Aortic smooth muscle cell (primary cell): Measurements from ENCODE around the gene ABHD14A. TPM values are rescaled to one million over a fixed set of nuclear protein-coding genes. Genes with fewer than 3 reads are reported as not detected.

Experiments used
- total RNA-seq: library from RNA; depleted of rRNA; stranded (reverse); fragments of >200 nt; gene quantifications from 2 replicates; pipeline ENCODE4 v1.2.3, GENCODE V29; 2014

The ABHD14A gene
- 12.2 and 12.8 TPM in 2 replicates for total RNA-seq

DNA sequence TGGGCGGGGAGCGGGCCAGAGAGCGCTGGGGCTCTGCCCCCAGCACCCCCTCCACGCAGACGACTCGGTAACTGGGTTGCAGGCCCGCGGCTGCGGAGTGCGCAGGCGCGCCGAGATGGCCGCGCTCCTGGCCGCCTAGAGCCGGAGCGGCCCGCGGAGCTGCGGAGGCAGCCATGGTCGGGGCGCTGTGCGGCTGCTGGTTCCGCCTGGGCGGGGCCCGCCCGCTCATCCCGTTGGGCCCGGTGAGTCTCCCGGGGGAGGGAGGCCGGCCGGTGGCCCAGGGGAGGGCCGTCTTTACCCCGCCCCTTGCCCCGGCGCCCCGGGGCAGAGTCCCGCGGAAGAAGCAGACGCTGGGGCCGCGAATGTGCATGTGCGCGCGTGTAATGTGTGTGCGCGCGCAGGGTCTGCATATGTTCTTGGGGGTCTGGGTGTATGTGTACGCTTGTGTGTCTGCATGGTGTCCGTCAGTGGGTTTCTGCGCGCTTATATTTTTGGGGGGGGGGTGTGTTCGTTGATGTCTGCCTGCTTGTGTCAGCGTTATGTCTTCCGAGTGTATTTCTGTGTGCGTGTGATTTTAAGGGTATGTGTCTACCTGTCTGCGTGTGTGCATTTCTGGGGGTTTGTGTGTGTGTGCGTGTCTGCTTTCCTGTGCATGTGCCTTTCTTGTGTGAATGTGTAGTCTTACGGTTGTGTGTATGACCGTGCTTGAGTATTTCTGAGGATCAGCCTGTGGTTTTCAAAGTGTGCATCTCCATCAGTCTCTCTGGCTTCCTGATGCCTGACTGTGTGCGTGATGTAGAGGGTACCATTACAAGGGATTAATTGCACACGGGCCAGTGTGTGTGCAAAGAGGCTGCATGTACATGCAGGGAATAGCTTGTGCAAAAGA lies at the start of gene ABHD14A:
ABHD14A (plus strand) TSS at position 102 of the 889 bp plus-strand sequence; CDS start at position 174, 72 bp downstream.

DNA sequence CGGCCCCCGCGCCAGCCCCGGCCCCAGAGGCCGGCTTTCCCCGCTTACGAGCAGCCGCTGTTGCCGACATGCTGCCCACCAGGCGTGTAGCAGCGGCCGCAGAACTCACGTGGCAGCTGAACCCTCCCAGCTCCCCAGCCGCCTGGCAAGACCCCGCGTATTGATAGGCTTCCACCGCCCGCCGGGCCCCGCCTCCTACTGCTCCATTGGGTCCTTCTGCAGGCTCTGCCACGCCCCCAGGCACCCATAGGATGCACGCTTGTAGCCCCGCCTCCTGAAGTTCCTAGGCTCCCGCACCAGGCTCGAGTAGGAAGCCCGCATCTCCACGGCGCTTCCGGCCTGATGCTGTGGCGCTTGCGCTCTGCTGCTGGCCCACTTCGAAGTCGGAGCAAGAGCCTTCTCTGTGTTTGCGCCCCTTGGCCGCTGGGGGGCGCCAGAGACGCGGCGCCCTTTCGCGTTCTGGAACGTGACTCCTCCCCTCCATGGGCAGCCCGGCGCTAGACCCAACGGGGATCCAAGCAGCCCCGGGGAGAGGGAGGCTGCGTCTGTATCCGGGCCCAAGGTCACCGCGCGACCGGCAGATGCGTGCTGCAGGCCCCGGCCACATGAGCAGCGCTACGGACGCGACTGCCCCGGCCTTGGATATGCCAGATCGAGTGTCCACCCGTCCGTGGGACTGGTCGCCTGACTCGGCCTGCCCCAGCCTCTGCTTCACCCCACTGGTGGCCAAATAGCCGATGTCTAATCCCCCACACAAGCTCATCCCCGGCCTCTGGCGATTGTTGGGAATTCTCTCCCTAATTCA lies 32.9 kb upstream of the ABHD14A start, which contains the start of the genes PARP3 and RRP9:
PARP3 (plus strand) TSS at position 566 of the 805 bp plus-strand sequence. CDS start 993 bp downstream, outside the sequence.
RRP9 (minus strand) TSS at position 107 of the 805 bp plus-strand sequence; CDS start at position 70, 37 bp downstream.

DNA sequence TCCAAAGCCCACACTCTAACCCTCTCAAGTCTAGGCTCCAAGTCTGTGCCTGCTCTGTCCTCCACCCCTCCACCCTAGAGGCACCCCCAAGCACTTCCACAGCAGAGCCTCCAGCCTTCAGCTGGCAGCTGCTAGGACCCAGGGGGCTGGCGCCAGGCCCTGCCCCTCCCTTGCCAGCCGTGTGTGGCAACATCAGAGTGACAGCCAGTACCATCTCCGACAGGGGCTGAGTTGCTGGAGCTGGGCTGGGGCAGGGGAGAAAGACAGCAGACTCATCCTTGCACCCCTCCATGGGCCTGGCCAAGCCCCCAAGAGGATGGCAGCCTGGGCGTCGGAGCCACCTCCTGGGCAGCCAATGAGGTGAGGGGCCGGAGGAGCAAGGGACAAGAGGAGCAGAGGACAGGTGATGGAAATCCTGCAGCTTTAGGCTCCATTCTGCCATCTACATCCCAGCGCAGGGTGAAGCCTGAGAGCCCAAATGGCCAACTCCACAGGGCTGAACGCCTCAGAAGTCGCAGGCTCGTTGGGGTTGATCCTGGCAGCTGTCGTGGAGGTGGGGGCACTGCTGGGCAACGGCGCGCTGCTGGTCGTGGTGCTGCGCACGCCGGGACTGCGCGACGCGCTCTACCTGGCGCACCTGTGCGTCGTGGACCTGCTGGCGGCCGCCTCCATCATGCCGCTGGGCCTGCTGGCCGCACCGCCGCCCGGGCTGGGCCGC lies 19.5 kb upstream of the ABHD14A start, which contains the start of gene GPR62:
GPR62 (plus strand) TSS at position 207 of the 718 bp plus-strand sequence; CDS start at position 479, 272 bp downstream.

DNA sequence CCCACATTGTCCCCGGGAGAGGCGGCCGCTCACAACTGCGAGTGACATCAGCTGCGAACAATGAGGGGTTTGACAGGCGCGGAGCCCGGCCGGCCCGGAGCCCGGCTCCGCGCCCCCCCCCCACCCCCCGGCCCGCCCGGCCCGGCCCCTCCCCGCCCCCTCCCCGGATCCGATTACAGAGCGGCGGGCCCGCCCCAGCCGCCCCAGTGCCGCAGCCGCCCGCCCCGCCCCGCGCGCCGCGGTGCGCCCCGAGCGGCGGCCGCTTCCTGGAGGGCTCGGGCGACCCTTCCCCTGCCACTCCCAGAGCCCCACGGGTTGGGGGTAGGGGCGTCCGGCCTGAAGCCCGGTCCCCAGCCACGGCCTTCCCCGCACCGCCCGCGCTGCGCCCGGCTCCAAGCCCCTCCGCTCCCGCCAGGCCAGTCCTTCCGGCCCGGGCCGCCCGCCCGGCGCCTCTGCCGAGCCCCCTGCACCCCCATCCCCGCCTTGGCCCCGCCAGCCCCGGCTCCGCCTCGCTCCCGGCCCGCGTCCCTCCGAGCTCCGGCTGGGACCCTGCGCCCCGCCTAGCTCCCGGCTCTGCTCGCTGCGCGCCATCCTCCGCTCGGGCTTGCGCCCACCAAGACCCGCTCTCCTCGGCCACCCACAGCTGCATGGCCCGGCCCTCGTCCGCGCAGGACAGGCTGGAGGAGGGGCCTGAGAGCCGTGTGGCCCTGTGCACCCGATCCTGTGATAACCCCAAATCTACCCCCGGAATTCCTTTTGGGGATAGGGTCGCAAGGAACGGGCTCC lies 7.3 kb upstream of the ABHD14A start, which contains the start of gene PCBP4:
PCBP4 (minus strand) TSS at position 71 of the 786 bp plus-strand sequence. CDS start 6,214 bp downstream, outside the sequence.

DNA sequence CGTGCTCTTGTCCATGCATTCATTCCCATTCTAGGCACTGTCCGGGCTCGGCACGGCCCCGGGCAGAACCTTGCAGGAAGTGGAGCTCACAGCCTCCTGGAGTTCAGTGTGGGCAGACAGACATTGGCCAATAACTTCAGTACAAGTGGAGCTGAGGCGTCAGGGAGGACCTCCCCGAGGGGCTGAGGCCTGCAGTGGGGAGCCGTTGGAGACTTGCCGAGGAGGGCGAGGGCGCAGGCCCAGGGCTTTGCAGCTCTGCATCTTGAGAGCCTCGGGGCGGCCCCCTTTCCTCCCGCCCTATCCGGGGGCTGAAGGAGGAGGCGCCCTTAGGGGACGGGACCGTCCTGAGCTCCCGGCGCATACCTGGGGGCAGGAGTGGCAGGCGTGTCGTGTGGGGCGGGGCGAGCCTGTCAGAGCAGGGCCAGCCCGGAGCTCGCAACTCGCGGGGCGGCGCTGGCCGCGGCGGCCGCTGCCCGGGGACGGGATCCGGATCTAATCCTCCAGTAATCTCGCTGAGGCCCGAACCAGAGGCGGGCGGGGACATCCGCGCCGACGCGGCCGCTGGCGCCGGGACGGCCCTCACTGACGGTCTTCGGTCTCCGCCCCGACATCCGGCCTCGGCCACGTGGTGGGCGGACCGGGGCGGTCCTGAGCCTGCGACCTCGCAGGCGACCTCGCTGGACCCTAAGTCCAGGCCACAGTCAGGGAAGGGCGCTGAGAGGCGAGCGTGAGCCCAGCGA lies 8.1 kb downstream of the ABHD14A start, which contains the start of gene ACY1:
ACY1 (plus strand) TSS at position 698 of the 740 bp plus-strand sequence. CDS start 530 bp downstream, outside the sequence.

DNA sequence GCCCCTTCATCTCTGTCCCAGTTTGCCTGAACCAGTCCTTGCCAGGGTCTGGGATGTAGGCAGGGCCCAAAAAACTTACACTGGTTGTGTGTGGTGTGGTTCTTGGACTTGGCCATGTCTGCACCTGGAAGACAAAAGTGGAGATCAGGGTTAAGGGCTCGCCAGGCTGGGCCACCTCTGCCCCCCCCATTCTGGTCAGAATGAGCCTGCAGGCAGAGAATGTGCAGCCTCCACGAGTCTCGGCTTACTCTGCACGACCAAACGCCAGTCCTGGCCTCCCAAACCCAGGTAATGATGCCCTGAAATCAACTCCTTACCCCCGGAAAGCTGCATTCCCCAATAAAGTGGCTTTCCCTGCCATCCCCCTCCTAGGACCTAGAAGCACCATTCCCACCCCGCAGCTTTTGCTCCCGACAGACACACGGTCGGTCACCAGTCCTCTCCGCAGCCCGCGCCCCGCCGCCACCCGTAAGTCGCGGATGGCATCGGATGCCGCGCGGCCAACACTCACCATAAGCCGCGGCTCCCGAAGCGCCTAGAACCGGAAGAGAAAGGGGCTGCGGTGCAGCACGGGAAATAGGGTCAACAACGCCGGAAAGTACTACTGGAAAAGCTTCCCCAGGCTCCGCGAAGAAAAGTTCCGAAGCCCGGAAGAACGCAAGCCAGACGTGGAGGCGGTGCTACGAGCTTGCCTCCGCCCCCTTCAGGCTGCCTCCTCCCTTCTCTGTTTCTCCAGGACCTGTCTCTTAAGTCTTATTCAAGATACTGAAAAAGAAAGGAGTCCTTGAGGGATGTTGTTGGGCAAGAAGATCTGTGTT lies 20.7 kb downstream of the ABHD14A start, which contains the start of gene RPL29:
RPL29 (minus strand) TSS at position 550 of the 818 bp plus-strand sequence; CDS start at position 116, 434 bp downstream.

Other genes with a start within 250 kb of the ABHD14A start
- not detected in 2 replicates for gene IQCF6, start 195.8 kb upstream of the ABHD14A start, total RNA-seq
- gene IQCF2, start 113.4 kb upstream of the ABHD14A start, total RNA-seq, result not detected in 2 replicates
- gene IQCF5, start 99.5 kb upstream of the ABHD14A start, total RNA-seq, result not detected in 2 replicates
- not detected in 2 replicates for gene IQCF1, start 71.7 kb upstream of the ABHD14A start, total RNA-seq
- 21.1 and 34.5 TPM in 2 replicates for gene RRP9, start 33.2 kb upstream of the ABHD14A start, total RNA-seq
- 45.7 and 58.0 TPM in 2 replicates for gene PARP3, start 32.7 kb upstream of the ABHD14A start, total RNA-seq
- gene GPR62, start 19.7 kb upstream of the ABHD14A start, total RNA-seq, result under 0.01 TPM in 1 of 2 replicates, not detected in the other
- gene PCBP4, start 7.6 kb upstream of the ABHD14A start, total RNA-seq, result 36.2 and 41.3 TPM in 2 replicates
- 22.6 and 23.8 TPM in 2 replicates for gene ABHD14B, start 1.0 kb upstream of the ABHD14A start, total RNA-seq
- gene ACY1, start 8.5 kb downstream of the ABHD14A start, total RNA-seq, result 45.0 and 52.8 TPM in 2 replicates
- 1,025 and 1,179 TPM in 2 replicates for gene RPL29, start 20.8 kb downstream of the ABHD14A start, total RNA-seq
- 7.4 and 8.8 TPM in 2 replicates for gene DUSP7, start 81.5 kb downstream of the ABHD14A start, total RNA-seq
- gene POC1A, start 179.4 kb downstream of the ABHD14A start, total RNA-seq, result 7.8 and 15.2 TPM in 2 replicates
- 24.0 and 27.0 TPM in 2 replicates for gene ALAS1, start 223.1 kb downstream of the ABHD14A start, total RNA-seq